HepG2 (cell line): Measurements from ENCODE around the gene LRRN4CL. TPM values are rescaled to one million over a fixed set of nuclear protein-coding genes. Genes with fewer than 3 reads are reported as not detected.

Source experiments
- BORCS8-MEF2B ChIP-seq: sonication (generic); formaldehyde crosslinking; IDR thresholded peaks from 2 replicates; pipeline ENCODE4 v1.8.0; 2022; ENCODE audit warnings: mild to moderate bottlenecking, missing genetic modification reagents
- DZIP1 ChIP-seq: sonication (generic); formaldehyde crosslinking; IDR thresholded peaks from 2 replicates; pipeline ENCODE4 v1.5.0; 2020; ENCODE audit warnings: mild to moderate bottlenecking, missing genetic modification reagents
- HIVEP1 ChIP-seq: sonication (generic); formaldehyde crosslinking; IDR thresholded peaks from 2 replicates; pipeline ENCODE4 v1.4.0; 2020; ENCODE audit warnings: mild to moderate bottlenecking, missing genetic modification reagents
- HNF1B ChIP-seq: sonication (generic); formaldehyde crosslinking; IDR thresholded peaks from 2 replicates; pipeline ENCODE4 v1.5.1; 2020; ENCODE audit warnings: mild to moderate bottlenecking, moderate library complexity, missing genetic modification reagents
- MED8 ChIP-seq: sonication (generic); formaldehyde crosslinking; IDR thresholded peaks from 2 replicates; pipeline ENCODE4 v1.8.1; 2023; ENCODE audit warnings: mild to moderate bottlenecking, missing genetic modification reagents; ENCODE audit not compliant: insufficient replicate concordance
- MXI1 ChIP-seq: IDR thresholded peaks from 3 replicates; pipeline ENCODE4 v1.6.1; 2012; ENCODE audit warnings: low read depth, low read length, inconsistent platforms, borderline replicate concordance
- MYPOP ChIP-seq: sonication (generic); formaldehyde crosslinking; IDR thresholded peaks from 2 replicates; pipeline ENCODE4 v1.8.1; 2023; ENCODE audit warnings: mild to moderate bottlenecking, moderate library complexity, missing genetic modification reagents
- NFE2 ChIP-seq: sonication (generic); formaldehyde crosslinking; IDR thresholded peaks from 2 replicates; pipeline ENCODE4 v1.4.0; 2020; ENCODE audit warnings: missing genetic modification reagents
- POLR2G ChIP-seq: fragments of 200-400 bp; formaldehyde crosslinking; IDR thresholded peaks from 2 replicates; pipeline ENCODE4 v1.6.1; 2018; ENCODE audit warnings: mild to moderate bottlenecking, low read depth, low read length, moderate library complexity
- RXRA ChIP-seq: sonication (generic); formaldehyde crosslinking; IDR thresholded peaks from 2 replicates; pipeline ENCODE4 v1.5.1; 2020; ENCODE audit warnings: missing genetic modification reagents
- TBX2 ChIP-seq: sonication (generic); formaldehyde crosslinking; IDR thresholded peaks from 2 replicates; pipeline ENCODE4 v1.5.0; 2020; ENCODE audit warnings: missing genetic modification reagents, mild to moderate bottlenecking, borderline replicate concordance
- WIZ ChIP-seq: sonication (generic); formaldehyde crosslinking; IDR thresholded peaks from 2 replicates; pipeline ENCODE4 v1.5.1; 2020; ENCODE audit warnings: mild to moderate bottlenecking, missing genetic modification reagents
- ZNF317 ChIP-seq: sonication (generic); formaldehyde crosslinking; IDR thresholded peaks from 2 replicates; pipeline ENCODE4 v1.5.0; 2020; ENCODE audit warnings: mild to moderate bottlenecking, missing genetic modification reagents
- ZNF331 ChIP-seq: sonication (generic); formaldehyde crosslinking; IDR thresholded peaks from 2 replicates; pipeline ENCODE4 v1.4.0; 2020; ENCODE audit warnings: missing genetic modification reagents
- ZNF350 ChIP-seq: sonication (generic); formaldehyde crosslinking; IDR thresholded peaks from 2 replicates; pipeline ENCODE4 v1.4.0; 2020; ENCODE audit warnings: mild to moderate bottlenecking, low read depth, missing genetic modification reagents, borderline replicate concordance
- ZNF574 ChIP-seq: sonication (generic); formaldehyde crosslinking; IDR thresholded peaks from 2 replicates; pipeline ENCODE4 v1.4.0; 2020; ENCODE audit warnings: missing genetic modification reagents
- ZNF577 ChIP-seq: sonication (generic); formaldehyde crosslinking; IDR thresholded peaks from 2 replicates; pipeline ENCODE4 v1.4.0; 2020; ENCODE audit warnings: mild to moderate bottlenecking, low read depth, missing genetic modification reagents, borderline replicate concordance
- ZNF792 ChIP-seq: IDR thresholded peaks from 2 replicates; pipeline ENCODE4 v1.6.1; 2016
- ZSCAN25 ChIP-seq: sonication (generic); formaldehyde crosslinking; IDR thresholded peaks from 2 replicates; pipeline ENCODE4 v1.8.0; 2022; ENCODE audit warnings: mild to moderate bottlenecking, missing genetic modification reagents
- ZSCAN9 ChIP-seq: IDR thresholded peaks from 2 replicates; pipeline ENCODE4 v1.6.1; 2016; ENCODE audit warnings: borderline replicate concordance
- polyA plus RNA-seq, 8 experiments: library from polyadenylated mRNA; depleted of rRNA in 3 of 8; stranded (reverse) in 7 of 8; unstranded in 1 of 8; fragments of >200 nt; fragmentation: Illumina TruSeq in 4 of 8; extraction: Trizol in 4 of 8; gene quantifications; 2 replicates each; pipeline versions ENCODE4 v1.2.1 to v1.2.3, GENCODE V29; 2011 to 2016; ENCODE audit warnings: low read depth in 4 of 8, missing spikeins in 1 of 8, mixed read lengths in 1 of 8; ENCODE audit not compliant: insufficient read depth in 1 of 8
- total RNA-seq, 5 experiments: library from RNA; depleted of rRNA; stranded (reverse); fragments of >200 nt; fragmentation: Illumina TruSeq; extraction: Trizol; gene quantifications; 2 replicates each; pipeline ENCODE4 v1.2.3, GENCODE V29; 2016; ENCODE audit warnings: low read depth in 1 of 5

The LRRN4CL gene
- total and polyA plus RNA-seq, 2 of the 13 experiments (the other 11 are each of a cell fraction or from before 2014, with no cell fraction given), result 0.11 TPM; not detected in 1

GRCh38 chr11:62705880-62706849 is 16.8 kb upstream of the LRRN4CL start (continued):
- TF ChIP-seq MED8 (CRISPR knock-in tag) (peak; percentile 42), MXI1 (peak; percentile 96), ZNF331 (CRISPR knock-in tag) (0 out of 2 replicates have a peak, but pooled peaks have one; percentile 25), ZSCAN25 (peak; percentile 66; the same call in 1 of the 2 replicates), ZNF574 (CRISPR knock-in tag) (peak; percentile 49; the same call in 1 of the 2 replicates), ZNF577 (no peak), POLR2G (peak; percentile 82), NFE2 (CRISPR knock-in tag) (no peak), MYPOP (no peak), ZNF350 (CRISPR knock-in tag) (0 out of 2 replicates have a peak, but pooled peaks have one; percentile 29), ZNF317 (0 out of 2 replicates have a peak, but pooled peaks have one; percentile 39), WIZ (CRISPR knock-in tag) (no peak), HNF1B (CRISPR knock-in tag) (peak; percentile 82), HIVEP1 (CRISPR knock-in tag) (peak; percentile 52; the same call in 1 of the 2 replicates), ZSCAN9 (CRISPR knock-in tag) (peak; percentile 46; the same call in 1 of the 2 replicates), TBX2 (CRISPR knock-in tag) (0 out of 2 replicates have a peak, but pooled peaks have one; percentile 26), ZNF792 (CRISPR knock-in tag) (0 out of 2 replicates have a peak, but pooled peaks have one; percentile 55), RXRA (CRISPR knock-in tag) (peak; percentile 14; the same call in 1 of the 2 replicates), DZIP1 (CRISPR knock-in tag) (0 out of 2 replicates have a peak, but pooled peaks have one; percentile 22), BORCS8-MEF2B (peak; percentile 7; the same call in 1 of the 2 replicates)
